Stimulated activated CD8-positive, alpha-beta memory T cell treated with anti-CD3 and anti-CD28 coated beads, Interleukin-12 subunit alpha, Interleukin-12 subunit beta, amount 100 ng/mL, for 24 hours (primary cell): ENCODE measurements around the gene CRIM1.

ENCODE experiments used
- DNase-seq: peaks from one replicate; pipeline ENCODE4 v3.0.0-alpha.2; 2020; ENCODE audit errors: extremely low read depth

Gene CRIM1

GRCh38 chr2:36394804-36395203 lies 39.2 kb downstream of the CRIM1 start:
- no peak for DNase-seq

- DNase-seq, result no peak
These were observed 40.3 kb downstream of the CRIM1 start for GRCh38 chr2:36395866-36396265.

GRCh38 chr2:36396878-36397539 lies 41.4 kb downstream of the CRIM1 start:
- DNase-seq, result no peak

- DNase-seq, result no peak
These were observed 42.3 kb downstream of the CRIM1 start for GRCh38 chr2:36397728-36398413.

- no peak for DNase-seq
These were observed 43.5 kb downstream of the CRIM1 start for GRCh38 chr2:36399050-36399449.

GRCh38 chr2:36403675-36404230 lies 48.2 kb downstream of the CRIM1 start:
- DNase-seq, result no peak

- no peak for DNase-seq
These were observed 48.7 kb downstream of the CRIM1 start for GRCh38 chr2:36404318-36404717.

- DNase-seq, result no peak
These were observed 49.2 kb downstream of the CRIM1 start for GRCh38 chr2:36404754-36405153.

- no peak for DNase-seq
These were observed 49.6 kb downstream of the CRIM1 start for GRCh38 chr2:36405183-36405582.

GRCh38 chr2:36406296-36406695 lies 50.7 kb downstream of the CRIM1 start:
- DNase-seq, result no peak

GRCh38 chr2:36407413-36407812 lies 51.8 kb downstream of the CRIM1 start:
- DNase-seq, result no peak

GRCh38 chr2:36408198-36408703 lies 52.7 kb downstream of the CRIM1 start:
- DNase-seq, result no peak

- DNase-seq, result no peak
These were observed 53.8 kb downstream of the CRIM1 start for GRCh38 chr2:36409335-36409734.

- no peak for DNase-seq
These were observed 54.4 kb downstream of the CRIM1 start for GRCh38 chr2:36409935-36410334.

GRCh38 chr2:36410681-36411080 lies 55.1 kb downstream of the CRIM1 start:
- DNase-seq, result no peak

- no peak for DNase-seq
These were observed 56.4 kb downstream of the CRIM1 start for GRCh38 chr2:36411962-36412444.

- no peak for DNase-seq
These were observed 57.6 kb downstream of the CRIM1 start for GRCh38 chr2:36413218-36413617.

GRCh38 chr2:36414307-36414706 lies 58.7 kb downstream of the CRIM1 start:
- no peak for DNase-seq

- no peak for DNase-seq
These were observed 59.9 kb downstream of the CRIM1 start for GRCh38 chr2:36415381-36416022.

GRCh38 chr2:36416370-36417165 lies 61.0 kb downstream of the CRIM1 start:
- no peak for DNase-seq

- DNase-seq, result no peak
These were observed 65.1 kb downstream of the CRIM1 start for GRCh38 chr2:36420569-36421181.
